Retinal pigment epithelial cell (primary cell): ENCODE results near the gene SGTA.

Source experiments
- DNase-seq: peaks from one replicate; pipeline ENCODE4 v3.0.0-alpha.2; 2010; ENCODE audit warnings: low read depth
- H3K4me3 ChIP-seq: 2 replicates; pipeline ENCODE4 v1.5.1; 2011; ENCODE audit warnings: mild to moderate bottlenecking, low read length, control low read depth, moderate library complexity
- CTCF ChIP-seq: conservative IDR thresholded peaks from 2 replicates; pipeline ENCODE4 v1.5.1; 2011; ENCODE audit warnings: low read depth, low read length, control low read depth, inconsistent platforms

Gene SGTA

GRCh38 chr19:2790557-2791271 is 7.6 kb upstream of the SGTA start:
- DNase-seq: no peak
- H3K4me3 ChIP-seq: no peak overlapping the region
- no peak for TF ChIP-seq CTCF

- DNase-seq: no peak
- TF ChIP-seq CTCF: no peak
- no peak overlapping the region for H3K4me3 ChIP-seq
Measured at GRCh38 chr19:2790194-2790556, 7.1 kb upstream of the SGTA start.

- DNase-seq: no peak
- no peak for TF ChIP-seq CTCF
- no peak overlapping the region for H3K4me3 ChIP-seq
Measured at GRCh38 chr19:2788237-2788636, 5.2 kb upstream of the SGTA start.

GRCh38 chr19:2787115-2787514 is 4.0 kb upstream of the SGTA start:
- TF ChIP-seq CTCF: no peak
- DNase-seq: no peak
- peak overlapping the region; percentile 16 for H3K4me3 ChIP-seq

GRCh38 chr19:2785244-2785997 is 2.3 kb upstream of the SGTA start, which contains the start of gene THOP1:
TSS of gene THOP1 (plus strand) at chr19:2785503. CDS start at chr19:2785663, 160 bp downstream.
- DNase-seq: peak; percentile 95
- H3K4me3 ChIP-seq: peak within 1 kb of the TSS; percentile 68
- TF ChIP-seq CTCF: no peak

- DNase-seq: no peak
- no peak for TF ChIP-seq CTCF
- H3K4me3 ChIP-seq: peak overlapping the region; percentile 35
Measured at GRCh38 chr19:2783781-2784145, 690 bp upstream of the SGTA start.
